Measurements from ENCODE around the gene DYTN. TPM values are rescaled to one million over a fixed set of nuclear protein-coding genes. Genes with fewer than 3 reads are reported as not detected.
"Not testable (repeated sequence)": the region's sequence is repeated elsewhere in the genome, so short reads cannot be mapped to it uniquely, and the experiment has no call there.

Gene DYTN
- total RNA-seq, 1 donor from 2014 or later: not detected

DNA sequence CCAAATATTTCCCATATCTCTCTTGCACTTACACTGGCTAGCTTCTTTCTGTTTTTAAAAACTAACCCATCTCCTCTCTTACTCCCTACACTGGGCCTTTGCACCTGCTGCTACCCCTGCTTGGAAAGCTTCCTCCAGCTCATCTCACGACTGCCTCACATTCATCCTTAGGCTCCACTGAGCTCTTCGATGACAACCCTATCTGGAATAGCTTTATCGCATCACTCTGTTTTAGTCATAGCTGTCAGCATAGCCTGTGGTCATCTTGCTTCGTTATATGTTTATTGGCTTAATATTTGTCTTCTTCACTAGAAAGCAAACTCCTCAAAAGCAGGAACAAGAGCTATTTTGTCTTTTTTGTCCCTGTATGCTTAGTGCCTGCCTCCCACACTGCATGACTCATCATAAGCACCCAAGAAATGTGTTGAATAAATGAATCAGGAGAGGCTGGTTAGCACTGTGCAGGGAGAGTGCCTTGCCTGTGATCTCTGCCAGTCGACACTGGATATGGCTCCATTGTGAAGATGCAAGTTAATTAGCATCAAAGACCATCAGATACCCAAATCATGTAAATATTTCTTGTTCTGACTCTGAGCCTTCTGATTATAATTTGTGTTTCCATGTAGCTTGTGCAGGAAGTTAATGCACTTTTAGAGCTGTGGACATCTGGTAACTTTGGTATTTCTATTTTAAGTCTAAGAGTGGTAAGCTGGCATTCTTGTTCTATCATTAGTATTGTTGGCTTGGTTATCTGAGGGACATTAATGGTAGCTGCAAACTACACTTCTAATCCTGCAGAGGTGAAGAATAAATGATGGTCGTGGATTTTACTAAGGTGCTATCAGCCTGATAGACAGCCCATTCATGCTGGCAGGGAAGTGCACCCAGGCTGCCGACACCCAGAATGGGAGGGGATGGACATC lies 10.3 kb upstream of the DYTN start:
- TF ChIP-seq, protein P1, sequence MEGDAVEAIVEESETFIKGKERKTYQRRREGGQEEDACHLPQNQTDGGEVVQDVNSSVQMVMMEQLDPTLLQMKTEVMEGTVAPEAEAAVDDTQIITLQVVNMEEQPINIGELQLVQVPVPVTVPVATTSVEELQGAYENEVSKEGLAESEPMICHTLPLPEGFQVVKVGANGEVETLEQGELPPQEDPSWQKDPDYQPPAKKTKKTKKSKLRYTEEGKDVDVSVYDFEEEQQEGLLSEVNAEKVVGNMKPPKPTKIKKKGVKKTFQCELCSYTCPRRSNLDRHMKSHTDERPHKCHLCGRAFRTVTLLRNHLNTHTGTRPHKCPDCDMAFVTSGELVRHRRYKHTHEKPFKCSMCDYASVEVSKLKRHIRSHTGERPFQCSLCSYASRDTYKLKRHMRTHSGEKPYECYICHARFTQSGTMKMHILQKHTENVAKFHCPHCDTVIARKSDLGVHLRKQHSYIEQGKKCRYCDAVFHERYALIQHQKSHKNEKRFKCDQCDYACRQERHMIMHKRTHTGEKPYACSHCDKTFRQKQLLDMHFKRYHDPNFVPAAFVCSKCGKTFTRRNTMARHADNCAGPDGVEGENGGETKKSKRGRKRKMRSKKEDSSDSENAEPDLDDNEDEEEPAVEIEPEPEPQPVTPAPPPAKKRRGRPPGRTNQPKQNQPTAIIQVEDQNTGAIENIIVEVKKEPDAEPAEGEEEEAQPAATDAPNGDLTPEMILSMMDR (conservative IDR thresholded peaks at IDR 0.05): no peak
- peaks cover 55% of the 10 kb centered on the region for H3K27me3 Mint-ChIP-seq (ENCODE audit: low read depth)
- H3K9me3 Mint-ChIP-seq: peaks cover 9% of the 10 kb centered on the region
- no peak overlapping the region for H3K27ac Mint-ChIP-seq (ENCODE audit: unreplicated experiment)
- H3K4me3 Mint-ChIP-seq: no peak overlapping the region
- no peak for DNase-seq (ENCODE audit: low read depth, low spot score)
- H3K36me3 Mint-ChIP-seq (ENCODE audit: low read depth): no peaks in the 10 kb centered on the region
- no peaks in the 10 kb centered on the region for H3K4me1 Mint-ChIP-seq

DNA sequence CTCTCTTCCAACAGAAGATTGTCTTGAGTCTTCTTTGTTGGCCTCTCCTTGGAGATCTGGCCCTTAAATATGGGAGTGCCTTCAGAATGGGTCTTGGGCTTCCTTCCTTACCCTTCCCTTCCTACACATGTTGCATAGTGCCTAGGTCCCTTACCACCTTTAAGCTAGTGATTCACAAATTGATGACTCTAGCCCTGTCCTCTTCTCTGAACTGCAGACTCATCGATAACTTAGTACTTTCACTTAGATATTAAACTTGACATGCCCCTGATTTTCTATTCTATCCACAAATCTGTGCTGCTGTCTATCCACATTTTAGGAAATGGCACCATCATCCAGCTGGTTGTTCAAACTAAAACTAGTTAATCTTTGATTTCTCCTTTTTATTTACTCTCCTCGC lies 9.1 kb upstream of the DYTN start:
- TF ChIP-seq, protein P1 (conservative IDR thresholded peaks at IDR 0.05): no peak
- Mint-ChIP-seq H3K36me3 (ENCODE audit: low read depth) (no peaks in the 10 kb centered on the region), H3K4me3 (no peak overlapping the region), H3K27ac (ENCODE audit: unreplicated experiment) (no peak overlapping the region), H3K27me3 (ENCODE audit: low read depth) (peaks cover 52% of the 10 kb centered on the region), H3K4me1 (no peaks in the 10 kb centered on the region), H3K9me3 (peaks cover 5% of the 10 kb centered on the region)
- DNase-seq (ENCODE audit: low read depth, low spot score): no peak

DNA sequence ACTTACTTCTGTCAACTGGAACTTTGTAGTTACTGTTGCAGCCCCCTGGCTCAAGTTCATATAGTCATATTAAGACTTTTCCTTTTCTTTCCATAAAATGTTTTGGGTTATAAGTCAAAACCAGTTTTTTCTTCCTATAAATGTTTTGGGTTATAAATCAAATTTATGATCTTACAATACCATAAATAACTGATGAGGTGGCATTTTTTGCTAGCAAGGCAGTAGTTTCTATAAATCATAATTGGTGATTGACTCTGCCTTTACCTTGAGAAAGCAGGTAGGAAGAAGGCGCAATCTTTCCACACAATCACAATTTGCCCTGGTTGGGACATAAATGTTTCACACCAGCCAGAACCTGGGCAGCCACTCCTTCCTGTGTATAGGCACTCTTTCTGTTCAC lies 5.1 kb upstream of the DYTN start:
- Mint-ChIP-seq H3K4me3 (no peak overlapping the region), H3K27ac (ENCODE audit: unreplicated experiment) (no peak overlapping the region), H3K27me3 (ENCODE audit: low read depth) (peaks cover 31% of the 10 kb centered on the region), H3K9me3 (peaks cover 7% of the 10 kb centered on the region), H3K36me3 (ENCODE audit: low read depth) (no peaks in the 10 kb centered on the region), H3K4me1 (no peaks in the 10 kb centered on the region)
- TF ChIP-seq, protein P1 (conservative IDR thresholded peaks at IDR 0.05): no peak
- no peak for DNase-seq (ENCODE audit: low read depth, low spot score)

DNA sequence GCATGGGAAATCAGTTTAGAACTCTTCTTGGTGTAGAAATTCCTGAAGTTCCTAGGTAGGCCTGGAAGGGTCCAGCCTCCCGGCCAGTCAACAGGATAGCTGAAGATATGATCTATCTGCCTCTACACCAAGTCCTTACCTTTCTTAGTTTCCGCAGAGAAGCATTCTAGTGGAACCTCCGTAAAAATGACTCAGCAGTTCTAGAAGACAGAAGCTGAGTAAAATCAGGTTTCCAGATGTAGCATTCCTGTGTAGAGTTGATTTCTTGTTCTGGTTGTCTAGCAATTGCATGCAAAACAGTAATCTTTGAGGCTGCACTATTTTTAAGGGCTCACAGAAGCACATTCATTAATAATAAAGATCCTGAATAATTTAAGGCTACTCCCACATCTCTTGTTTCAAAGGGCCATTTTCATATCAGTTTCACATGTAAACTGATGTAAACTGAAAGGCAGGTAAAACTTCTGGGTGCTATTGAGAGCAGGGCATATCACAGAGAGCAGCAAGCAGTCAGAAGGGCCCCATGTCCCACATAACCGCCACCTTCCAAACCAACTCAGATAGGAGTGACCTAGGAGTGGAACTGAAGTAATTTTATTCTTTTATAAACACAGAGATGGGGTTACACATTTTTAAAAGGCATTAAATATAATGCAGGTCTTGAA lies 3.2 kb upstream of the DYTN start:
- no peak for DNase-seq (ENCODE audit: low read depth, low spot score)
- Mint-ChIP-seq H3K9me3 (peaks cover 7% of the 10 kb centered on the region), H3K27ac (ENCODE audit: unreplicated experiment) (no peak overlapping the region), H3K27me3 (ENCODE audit: low read depth) (peaks cover 31% of the 10 kb centered on the region), H3K4me3 (no peak overlapping the region), H3K36me3 (ENCODE audit: low read depth) (no peaks in the 10 kb centered on the region), H3K4me1 (no peaks in the 10 kb centered on the region)
- TF ChIP-seq, protein P1 (conservative IDR thresholded peaks at IDR 0.05): no peak

DNA sequence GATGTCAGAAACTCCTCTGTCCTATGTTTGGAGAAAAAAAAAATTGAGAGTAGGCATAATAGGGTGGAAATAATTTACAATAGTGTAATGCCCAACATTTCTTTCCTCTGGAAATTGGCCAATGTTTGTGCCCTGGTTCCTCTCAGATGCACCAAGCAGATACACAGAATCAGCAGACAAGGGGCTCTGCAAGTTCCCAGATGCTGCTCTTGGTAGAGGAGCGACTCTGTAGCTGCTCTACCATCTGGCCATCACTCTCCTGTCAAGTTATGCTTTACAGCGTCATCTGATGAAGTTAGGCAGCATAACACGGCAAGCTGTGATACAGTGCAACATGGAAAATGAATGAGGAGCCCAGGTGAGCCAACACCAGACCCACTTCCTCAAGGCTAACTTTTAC lies 1.6 kb downstream of the DYTN start:
- Mint-ChIP-seq H3K36me3 (ENCODE audit: low read depth) (no peaks in the 10 kb centered on the region), H3K27me3 (ENCODE audit: low read depth) (peaks cover 21% of the 10 kb centered on the region), H3K27ac (ENCODE audit: unreplicated experiment) (no peak overlapping the region), H3K4me3 (no peak overlapping the region), H3K4me1 (no peaks in the 10 kb centered on the region), H3K9me3 (peaks cover 5% of the 10 kb centered on the region)
- TF ChIP-seq, protein P1 (conservative IDR thresholded peaks at IDR 0.05): no peak
- DNase-seq (ENCODE audit: low read depth, low spot score): no peak

DNA sequence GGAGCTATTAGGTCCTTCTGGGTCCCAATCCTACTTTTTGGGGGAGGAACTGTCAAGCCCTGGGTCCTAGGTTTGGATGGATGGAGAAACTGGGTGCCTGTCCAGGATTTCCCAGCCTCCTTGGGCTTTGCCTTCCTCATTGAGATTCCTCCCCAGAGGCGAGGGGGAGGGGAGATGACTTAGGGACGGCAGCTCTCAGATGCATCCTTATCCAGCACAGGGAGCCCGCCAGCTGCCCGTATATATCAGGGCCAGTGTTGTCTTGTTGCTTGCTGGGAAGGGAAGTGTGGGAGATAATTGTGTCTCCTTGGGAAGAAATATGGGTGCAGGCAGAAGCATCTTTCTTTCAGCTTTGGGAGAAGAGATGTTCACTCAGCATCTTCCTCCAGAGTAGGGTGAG lies 3.0 kb downstream of the DYTN start:
- not testable (repeated sequence) for H3K9me3 Mint-ChIP-seq; H3K4me1 Mint-ChIP-seq; DNase-seq (ENCODE audit: low read depth, low spot score); H3K4me3 Mint-ChIP-seq; H3K27ac Mint-ChIP-seq (ENCODE audit: unreplicated experiment); H3K36me3 Mint-ChIP-seq (ENCODE audit: low read depth)
- H3K27me3 Mint-ChIP-seq (ENCODE audit: low read depth): peaks cover 21% of the 10 kb centered on the region
